PC-9 (cell line): ENCODE results near the gene CARMIL1. TPM values are rescaled to one million over a fixed set of nuclear protein-coding genes. Genes with fewer than 3 reads are reported as not detected.

Experiments
- BruUV-seq: library from RNA; stranded (reverse); fragments of 400-500 nt; replicated peaks from 2 replicates; lab custom pipeline; 2021; lab: Mats Ljungman, UMichigan
- CTCF ChIA-PET: fragments of 300-600 bp; sonication (Branson Sonifier 250); formaldehyde crosslinking; loops from one replicate; lab custom pipeline; 2022; ENCODE audit warnings: antibody characterized with exemption; lab: Charles Lee
- POLR2A ChIA-PET: fragments of 300-600 bp; sonication (Branson Sonifier 250); formaldehyde crosslinking; loops from one replicate; lab custom pipeline; 2022; ENCODE audit warnings: antibody characterized with exemption; ENCODE audit not compliant: unreplicated experiment; lab: Charles Lee
- DNase-seq, 2 experiments: peaks; one replicate each; pipeline versions ENCODE4 v3.0.0 to v3.0.0-alpha.2; 2015 to 2022; ENCODE audit warnings: mixed read lengths in 1 of 2
- H2AFZ ChIP-seq: fragments of 200-600 bp; sonication (generic); 2 replicates; pipeline ENCODE4 v1.8.1; 2017; ENCODE audit warnings: antibody characterized with exemption
- H3F3A ChIP-seq: fragments of 200-600 bp; sonication (generic); 2 replicates; pipeline ENCODE4 v1.8.1; 2017; ENCODE audit warnings: antibody characterized with exemption, mild to moderate bottlenecking, low read depth; ENCODE audit not compliant: insufficient read depth
- H3K27ac ChIP-seq: fragments of 200-600 bp; sonication (generic); 2 replicates; pipeline ENCODE4 v1.6.1; 2016; ENCODE audit warnings: mixed run types
- H3K27me3 ChIP-seq: fragments of 200-600 bp; sonication (generic); 2 replicates; pipeline ENCODE4 v1.6.1; 2016; ENCODE audit warnings: low read depth, mixed run types; ENCODE audit not compliant: insufficient read depth
- H3K36me3 ChIP-seq: fragments of 200-600 bp; sonication (generic); 2 replicates; pipeline ENCODE4 v1.6.1; 2016; ENCODE audit warnings: low read depth, mixed run types
- H3K4me1 ChIP-seq: fragments of 200-600 bp; sonication (generic); replicated peaks from 2 replicates; pipeline ENCODE4 v1.6.1; 2016; ENCODE audit warnings: mixed run types; ENCODE audit not compliant: insufficient read depth
- H3K4me2 ChIP-seq: fragments of 200-600 bp; sonication (generic); 2 replicates; pipeline ENCODE4 v1.6.1; 2017; ENCODE audit warnings: mixed run types
- H3K4me3 ChIP-seq: fragments of 200-600 bp; sonication (generic); 2 replicates; pipeline ENCODE4 v1.6.1; 2016; ENCODE audit warnings: mixed run types
- H3K79me2 ChIP-seq: fragments of 200-600 bp; sonication (generic); 2 replicates; pipeline ENCODE4 v1.6.1; 2017; ENCODE audit warnings: low read depth, mixed run types
- H3K9me2 ChIP-seq: fragments of 200-600 bp; sonication (generic); 2 replicates; pipeline ENCODE4 v1.8.1; 2017; ENCODE audit warnings: mild to moderate bottlenecking; ENCODE audit not compliant: insufficient read depth
- H3K9me3 ChIP-seq: fragments of 200-600 bp; sonication (generic); 2 replicates; pipeline ENCODE4 v1.8.1; 2016; ENCODE audit warnings: low read depth; ENCODE audit not compliant: insufficient read depth
- H4K20me1 ChIP-seq: fragments of 200-600 bp; sonication (generic); 2 replicates; pipeline ENCODE4 v1.8.1; 2017; ENCODE audit not compliant: insufficient read depth
- CTCF ChIP-seq: fragments of 200-600 bp; sonication (generic); conservative IDR thresholded peaks from 2 replicates; pipeline ENCODE4 v1.6.1; 2017; ENCODE audit warnings: mixed run types, antibody characterized with exemption, mild to moderate bottlenecking, moderate library complexity
- EZH2 ChIP-seq: fragments of 200-600 bp; sonication (generic); IDR thresholded peaks from 2 replicates; pipeline ENCODE4 v1.8.0; 2017; ENCODE audit warnings: antibody characterized with exemption, low read depth
- intact Hi-C: fragments of 100-400 bp; cut with micrococcal nuclease; formaldehyde crosslinking; loops from one replicate; pipeline ENCODE4 v1.10.0; 2022; ENCODE audit not compliant: unreplicated experiment
- total RNA-seq: library from RNA; stranded (reverse); gene quantifications from 2 replicates; pipeline ENCODE4 v1.2.3, GENCODE V29; 2021

Gene CARMIL1
- total RNA-seq, 1 experiment from 2014 or later = 33.1 TPM

DNA sequence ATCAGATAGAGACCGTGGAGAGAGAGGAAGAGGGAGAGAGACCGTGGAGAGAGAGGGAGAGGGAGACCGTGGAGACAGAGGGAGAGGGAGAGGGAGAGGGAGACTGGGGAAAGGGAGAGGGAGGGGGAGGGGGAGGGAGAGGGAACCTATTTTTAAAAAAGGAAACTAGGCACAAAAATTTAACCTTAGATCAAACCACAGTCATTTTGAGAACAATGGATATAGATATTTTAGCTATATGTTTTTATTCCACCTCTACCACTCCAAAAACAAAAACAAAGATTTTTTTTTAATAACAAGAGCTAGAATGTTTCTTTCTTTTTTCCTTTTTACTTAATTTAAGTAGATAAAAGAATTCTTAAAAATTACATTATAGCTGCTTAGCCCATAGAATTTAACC is 307.8 kb downstream of the CARMIL1 start:
- H3K27me3 ChIP-seq = no peaks in the 10 kb centered on the region
- H3K9me3 ChIP-seq = no peaks in the 10 kb centered on the region
- no peaks in the 10 kb centered on the region for H3K9me2 ChIP-seq
- no peak overlapping the region for H3K4me2 ChIP-seq
- no peak for DNase-seq
- intact Hi-C loops = no loop called here
- H3F3A ChIP-seq = no peaks in the 10 kb centered on the region
- POLR2A ChIA-PET = no interaction called here
- H3K4me3 ChIP-seq = no peak overlapping the region
- no peak overlapping the region for H2AFZ ChIP-seq
- H3K79me2 ChIP-seq = no peaks in the 10 kb centered on the region
- no peak for TF ChIP-seq EZH2
- TF ChIP-seq CTCF = no peak
- H3K36me3 ChIP-seq = peaks cover 3% of the 10 kb centered on the region; the same call in 1 of the 2 replicates
- BruUV-seq = no TSS peak
- H4K20me1 ChIP-seq = no peaks in the 10 kb centered on the region
- no peaks in the 10 kb centered on the region for H3K4me1 ChIP-seq
- H3K27ac ChIP-seq = no peak overlapping the region
- CTCF ChIA-PET = no interaction called here

DNA sequence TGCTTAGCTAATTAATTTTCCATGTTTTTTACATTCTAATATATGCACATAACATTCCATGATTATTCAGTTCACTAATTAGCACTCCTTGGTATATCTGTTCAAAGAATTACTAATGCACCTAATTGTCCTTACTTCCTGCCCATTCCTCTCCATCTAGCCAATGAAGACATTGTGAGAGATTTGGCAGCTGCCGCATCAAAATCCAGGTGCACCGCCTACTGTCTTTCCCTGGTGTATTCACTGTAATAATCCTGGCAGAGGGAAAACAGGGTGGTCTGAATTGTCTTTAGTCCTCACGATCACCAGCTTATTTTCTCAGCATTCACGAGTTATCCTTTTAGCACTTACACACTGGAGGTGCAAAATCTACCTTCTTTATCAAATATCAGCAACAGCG is 311.8 kb downstream of the CARMIL1 start:
- Histone ChIP-seq H3K36me3 (no peaks in the 10 kb centered on the region), H3K9me2 (no peaks in the 10 kb centered on the region), H3K4me2 (no peak overlapping the region), H4K20me1 (no peaks in the 10 kb centered on the region), H3K79me2 (no peaks in the 10 kb centered on the region), H3K9me3 (no peaks in the 10 kb centered on the region), H2AFZ (no peak overlapping the region), H3K27ac (no peak overlapping the region), H3F3A (no peaks in the 10 kb centered on the region), H3K27me3 (no peaks in the 10 kb centered on the region), H3K4me3 (no peak overlapping the region), H3K4me1 (no peaks in the 10 kb centered on the region)
- no peak for DNase-seq
- no TSS peak for BruUV-seq
- ChIA-PET CTCF (interaction anchor here (0.5 kb wide), 1 partner anchor 356 kb away, joined by 3 read pairs; no protein-coding TSS in a partner anchor), POLR2A (interaction anchor here (0.8 kb wide), 1 partner anchor 300 kb away, joined by 9 read pairs; no protein-coding TSS in a partner anchor)
- intact Hi-C loops = no loop called here
- TF ChIP-seq EZH2 = no peak
- TF ChIP-seq CTCF = no peak

DNA sequence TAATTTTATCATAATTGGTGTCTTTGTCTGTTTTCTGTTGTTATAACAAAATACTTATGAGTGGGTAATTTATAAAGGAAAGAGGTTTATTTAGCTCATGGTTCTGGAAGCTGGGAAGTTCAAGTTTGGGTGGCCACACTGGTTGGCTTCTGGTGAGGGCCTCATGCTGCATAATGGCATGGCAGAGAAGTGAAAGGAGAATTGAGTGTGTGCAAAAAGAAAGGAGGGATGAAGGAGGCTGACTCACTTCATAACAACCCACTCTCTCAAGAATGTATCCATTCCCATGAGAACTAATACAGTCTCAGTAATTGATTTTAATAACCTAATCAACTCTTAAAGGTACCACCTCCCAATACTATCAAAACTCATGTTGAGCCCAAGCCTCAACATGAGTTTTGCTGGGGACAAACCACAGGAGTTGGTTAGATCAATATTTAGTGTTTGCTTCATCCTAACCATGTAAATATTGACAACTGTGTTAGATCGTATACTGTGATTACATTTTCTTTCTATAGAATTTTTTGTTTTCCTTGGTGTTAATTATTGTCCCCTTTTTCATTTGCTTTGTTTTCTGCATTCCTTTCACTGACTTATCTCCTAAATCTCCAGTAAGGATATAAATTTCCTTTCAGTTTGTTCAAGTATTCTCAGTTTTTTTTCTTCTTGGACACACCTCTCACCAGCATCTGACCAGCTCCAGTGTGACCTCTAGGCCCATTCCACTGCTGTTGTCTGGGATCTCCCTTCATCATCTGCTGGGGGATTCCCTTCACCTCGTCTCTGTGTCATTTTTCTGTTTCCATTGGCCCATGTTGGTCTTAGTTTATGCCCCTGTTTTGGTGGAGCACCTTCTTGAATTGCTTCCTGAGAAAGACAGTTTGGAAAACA is 318.0 kb downstream of the CARMIL1 start:
- Histone ChIP-seq H3K4me2 (no peak overlapping the region), H3K4me3 (no peak overlapping the region), H2AFZ (no peak overlapping the region), H3K79me2 (no peaks in the 10 kb centered on the region), H4K20me1 (no peaks in the 10 kb centered on the region), H3K27me3 (no peaks in the 10 kb centered on the region), H3K4me1 (no peaks in the 10 kb centered on the region), H3K9me3 (no peaks in the 10 kb centered on the region), H3K27ac (no peak overlapping the region), H3F3A (no peaks in the 10 kb centered on the region), H3K36me3 (no peaks in the 10 kb centered on the region), H3K9me2 (no peaks in the 10 kb centered on the region)
- intact Hi-C loops = no loop called here
- no peak for TF ChIP-seq EZH2
- TF ChIP-seq CTCF = no peak
- CTCF ChIA-PET = no interaction called here
- no TSS peak for BruUV-seq
- POLR2A ChIA-PET = interaction anchor here (0.7 kb wide), 1 partner anchor 299 kb away, joined by 4 read pairs; no protein-coding TSS in a partner anchor
- no peak for DNase-seq
